NCI-H1105 (cell line): ENCODE measurements around the gene ACVR1.
"Not testable (repeated sequence)": the region's sequence is repeated elsewhere in the genome, so short reads cannot be mapped to it uniquely, and the experiment has no call there.

Experiments used
- DNase-seq: peaks from one replicate; lab custom pipeline; 2025; lab: John Stamatoyannopoulos, UW

ACVR1 gene

GRCh38 chr2:157757500-157757899, 118.6 kb downstream of the ACVR1 start:
- DNase-seq: no peak

- not testable (repeated sequence) for DNase-seq
These were observed 119.7 kb downstream of the ACVR1 start for GRCh38 chr2:157756447-157756846.

- no peak for DNase-seq
These were observed 124.6 kb downstream of the ACVR1 start for GRCh38 chr2:157751462-157752058.

- DNase-seq: no peak
These were observed 126.4 kb downstream of the ACVR1 start for GRCh38 chr2:157749684-157750083.

GRCh38 chr2:157748371-157749142, 127.6 kb downstream of the ACVR1 start:
- DNase-seq: no peak

GRCh38 chr2:157747695-157748370, 128.3 kb downstream of the ACVR1 start:
- DNase-seq: no peak

- DNase-seq: no peak
These were observed 128.8 kb downstream of the ACVR1 start for GRCh38 chr2:157747280-157747679.

- DNase-seq: no peak
These were observed 129.7 kb downstream of the ACVR1 start for GRCh38 chr2:157746234-157746950.

GRCh38 chr2:157744571-157745076, 131.5 kb downstream of the ACVR1 start:
- DNase-seq: no peak

GRCh38 chr2:157743051-157743450, 133.1 kb downstream of the ACVR1 start:
- no peak for DNase-seq

- no peak for DNase-seq
These were observed 134.2 kb downstream of the ACVR1 start for GRCh38 chr2:157741819-157742484.

- no peak for DNase-seq
These were observed 138.5 kb downstream of the ACVR1 start for GRCh38 chr2:157737656-157738055.

GRCh38 chr2:157735532-157735931, 140.6 kb downstream of the ACVR1 start:
- no peak for DNase-seq

- no peak for DNase-seq
These were observed 142.9 kb downstream of the ACVR1 start for GRCh38 chr2:157733263-157733662.

GRCh38 chr2:157732596-157732995, 143.5 kb downstream of the ACVR1 start:
- no peak for DNase-seq

- DNase-seq: no peak
These were observed 148.4 kb downstream of the ACVR1 start for GRCh38 chr2:157727693-157728092.

- no peak for DNase-seq
These were observed 149.2 kb downstream of the ACVR1 start for GRCh38 chr2:157726946-157727345.

- DNase-seq: no peak
These were observed 150.3 kb downstream of the ACVR1 start for GRCh38 chr2:157725846-157726245.

- DNase-seq: peak; percentile 18
These were observed 153.4 kb downstream of the ACVR1 start for GRCh38 chr2:157722580-157723234.

GRCh38 chr2:157720504-157720903, 155.6 kb downstream of the ACVR1 start:
- DNase-seq: no peak

GRCh38 chr2:157704653-157705052, 171.5 kb downstream of the ACVR1 start:
- DNase-seq: not testable (repeated sequence)
